ENCODE data around the gene TGFBR3. TPM values are rescaled to one million over a fixed set of nuclear protein-coding genes. Genes with fewer than 3 reads are reported as not detected.

Gene TGFBR3
- total RNA-seq, 1 donor from 2014 or later = 0.60 TPM

DNA sequence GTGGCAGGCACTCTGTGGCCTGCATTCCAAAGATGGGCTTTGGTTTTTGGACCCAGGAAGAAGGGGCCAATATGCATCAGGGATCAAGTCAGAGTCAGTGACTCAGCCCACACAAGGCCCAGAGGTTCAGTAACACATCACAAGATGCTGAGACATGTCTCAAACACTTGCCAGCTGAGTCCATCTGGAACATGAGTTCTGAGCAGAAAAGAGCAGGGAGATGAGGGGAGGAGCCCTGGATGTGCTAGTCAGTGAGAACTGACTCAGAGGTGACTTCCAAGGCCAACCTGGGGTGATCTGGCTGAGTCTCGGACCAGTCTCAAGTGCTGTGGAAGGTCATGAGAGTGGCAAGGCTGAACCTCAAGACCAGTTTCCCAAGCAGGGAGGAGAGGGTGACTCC lies 235.2 kb downstream of the TGFBR3 start:
- no peak overlapping the region for H3K27ac Mint-ChIP-seq
- TF ChIP-seq, protein P1, sequence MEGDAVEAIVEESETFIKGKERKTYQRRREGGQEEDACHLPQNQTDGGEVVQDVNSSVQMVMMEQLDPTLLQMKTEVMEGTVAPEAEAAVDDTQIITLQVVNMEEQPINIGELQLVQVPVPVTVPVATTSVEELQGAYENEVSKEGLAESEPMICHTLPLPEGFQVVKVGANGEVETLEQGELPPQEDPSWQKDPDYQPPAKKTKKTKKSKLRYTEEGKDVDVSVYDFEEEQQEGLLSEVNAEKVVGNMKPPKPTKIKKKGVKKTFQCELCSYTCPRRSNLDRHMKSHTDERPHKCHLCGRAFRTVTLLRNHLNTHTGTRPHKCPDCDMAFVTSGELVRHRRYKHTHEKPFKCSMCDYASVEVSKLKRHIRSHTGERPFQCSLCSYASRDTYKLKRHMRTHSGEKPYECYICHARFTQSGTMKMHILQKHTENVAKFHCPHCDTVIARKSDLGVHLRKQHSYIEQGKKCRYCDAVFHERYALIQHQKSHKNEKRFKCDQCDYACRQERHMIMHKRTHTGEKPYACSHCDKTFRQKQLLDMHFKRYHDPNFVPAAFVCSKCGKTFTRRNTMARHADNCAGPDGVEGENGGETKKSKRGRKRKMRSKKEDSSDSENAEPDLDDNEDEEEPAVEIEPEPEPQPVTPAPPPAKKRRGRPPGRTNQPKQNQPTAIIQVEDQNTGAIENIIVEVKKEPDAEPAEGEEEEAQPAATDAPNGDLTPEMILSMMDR (IDR thresholded peaks at IDR 0.05) = no peak
- H3K9me3 Mint-ChIP-seq = no peaks in the 10 kb centered on the region
- DNase-seq (no peak), ATAC-seq (ENCODE audit: low read depth) (no peak)
- no peaks in the 10 kb centered on the region for H3K36me3 Mint-ChIP-seq (ENCODE audit: low read depth)
- H3K4me1 Mint-ChIP-seq = peaks cover 13% of the 10 kb centered on the region
- CTCF ChIA-PET = no interaction called here
- no peaks in the 10 kb centered on the region for H3K27me3 Mint-ChIP-seq
- no peak overlapping the region for H3K4me3 Mint-ChIP-seq
- POLR2A ChIA-PET = interaction anchor here (0.5 kb wide), 1 partner anchor 76 kb away, joined by 3 read pairs; no protein-coding TSS in a partner anchor
- intact Hi-C loops (cut with micrococcal nuclease) = no loop called here

DNA sequence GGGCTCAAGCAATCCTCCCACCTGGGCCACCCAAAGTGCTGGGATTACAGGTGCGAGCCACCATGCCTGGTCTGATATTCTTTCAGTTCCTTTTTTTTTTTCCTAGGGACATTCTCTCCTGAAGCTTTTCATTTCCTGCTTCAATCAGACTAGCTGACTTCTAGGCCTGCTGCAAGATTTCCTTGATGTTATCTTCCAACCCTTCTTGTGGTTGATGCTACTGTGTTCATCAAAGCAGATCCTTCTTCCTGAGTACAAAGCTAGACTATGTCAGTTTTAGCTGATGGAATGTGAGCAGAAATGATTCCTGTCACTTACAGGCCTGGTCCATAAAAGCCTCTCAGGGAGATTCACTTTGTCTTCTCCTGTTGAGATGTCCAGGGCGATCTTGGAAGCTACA lies 238.9 kb downstream of the TGFBR3 start:
- CTCF ChIA-PET = no interaction called here
- intact Hi-C loops (cut with micrococcal nuclease) = no loop called here
- Mint-ChIP-seq H3K9me3 (no peaks in the 10 kb centered on the region), H3K4me3 (no peak overlapping the region), H3K36me3 (ENCODE audit: low read depth) (no peaks in the 10 kb centered on the region), H3K4me1 (peaks cover 4% of the 10 kb centered on the region), H3K27me3 (no peaks in the 10 kb centered on the region), H3K27ac (no peak overlapping the region)
- TF ChIP-seq, protein P1 (IDR thresholded peaks at IDR 0.05) = no peak
- no peak for ATAC-seq (ENCODE audit: low read depth)
- POLR2A ChIA-PET = no interaction called here
- no peak for DNase-seq

DNA sequence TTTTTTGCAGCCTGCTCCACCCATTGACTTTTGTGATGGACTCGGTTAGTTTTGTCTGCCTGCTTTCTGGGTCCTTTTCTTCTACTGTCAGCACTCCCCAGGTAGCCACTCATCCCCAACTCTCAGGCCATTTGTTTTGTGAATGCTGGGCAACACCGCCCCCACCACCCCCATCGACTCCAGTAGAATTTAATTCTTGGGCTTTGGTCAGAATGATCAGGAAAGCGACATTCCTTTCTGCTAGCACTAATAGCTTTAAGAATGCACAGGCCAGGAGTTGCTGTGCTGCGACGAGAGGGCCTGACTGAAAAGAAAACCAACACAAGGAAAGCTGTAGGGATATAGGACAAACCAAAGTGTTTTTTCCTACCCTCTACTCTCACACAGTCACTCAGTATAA lies 240.9 kb downstream of the TGFBR3 start:
- no peak overlapping the region for H3K27ac Mint-ChIP-seq
- no peaks in the 10 kb centered on the region for H3K36me3 Mint-ChIP-seq (ENCODE audit: low read depth)
- CTCF ChIA-PET = no interaction called here
- H3K9me3 Mint-ChIP-seq = peaks cover 5% of the 10 kb centered on the region
- DNase-seq (no peak), ATAC-seq (ENCODE audit: low read depth) (no peak)
- H3K4me3 Mint-ChIP-seq = no peak overlapping the region
- POLR2A ChIA-PET = no interaction called here
- peaks cover 3% of the 10 kb centered on the region for H3K27me3 Mint-ChIP-seq
- H3K4me1 Mint-ChIP-seq = no peaks in the 10 kb centered on the region
- TF ChIP-seq, protein P1 (IDR thresholded peaks at IDR 0.05) = no peak
- intact Hi-C loops (cut with micrococcal nuclease) = no loop called here

DNA sequence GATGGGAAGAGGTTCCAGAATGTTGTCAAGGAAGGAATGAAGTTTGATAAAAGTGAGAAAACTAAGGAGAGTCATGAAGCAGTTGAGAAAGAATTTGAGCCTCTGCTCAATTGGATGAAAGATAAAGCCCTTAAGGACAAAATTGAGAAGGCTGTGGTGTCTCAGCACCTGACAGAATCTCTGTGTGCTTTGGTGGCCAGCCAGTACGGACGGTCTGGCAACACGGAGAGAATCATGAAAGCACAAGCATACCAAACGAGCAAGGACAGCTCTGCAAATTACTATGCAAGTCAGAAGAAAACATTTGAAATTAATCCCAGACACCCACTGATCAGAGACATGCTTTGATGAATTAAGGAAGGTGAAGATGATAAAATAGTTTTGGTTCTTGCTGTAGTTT lies 242.5 kb downstream of the TGFBR3 start:
- CTCF ChIA-PET = no interaction called here
- no peak overlapping the region for H3K27ac Mint-ChIP-seq
- ATAC-seq (ENCODE audit: low read depth) (no peak), DNase-seq (no peak)
- TF ChIP-seq, protein P1 (IDR thresholded peaks at IDR 0.05) = no peak
- H3K4me3 Mint-ChIP-seq = no peak overlapping the region
- intact Hi-C loops (cut with micrococcal nuclease) = no loop called here
- peaks cover 3% of the 10 kb centered on the region for H3K27me3 Mint-ChIP-seq
- no peaks in the 10 kb centered on the region for H3K36me3 Mint-ChIP-seq (ENCODE audit: low read depth)
- POLR2A ChIA-PET = no interaction called here
- no peaks in the 10 kb centered on the region for H3K4me1 Mint-ChIP-seq
- H3K9me3 Mint-ChIP-seq = peaks cover 5% of the 10 kb centered on the region

DNA sequence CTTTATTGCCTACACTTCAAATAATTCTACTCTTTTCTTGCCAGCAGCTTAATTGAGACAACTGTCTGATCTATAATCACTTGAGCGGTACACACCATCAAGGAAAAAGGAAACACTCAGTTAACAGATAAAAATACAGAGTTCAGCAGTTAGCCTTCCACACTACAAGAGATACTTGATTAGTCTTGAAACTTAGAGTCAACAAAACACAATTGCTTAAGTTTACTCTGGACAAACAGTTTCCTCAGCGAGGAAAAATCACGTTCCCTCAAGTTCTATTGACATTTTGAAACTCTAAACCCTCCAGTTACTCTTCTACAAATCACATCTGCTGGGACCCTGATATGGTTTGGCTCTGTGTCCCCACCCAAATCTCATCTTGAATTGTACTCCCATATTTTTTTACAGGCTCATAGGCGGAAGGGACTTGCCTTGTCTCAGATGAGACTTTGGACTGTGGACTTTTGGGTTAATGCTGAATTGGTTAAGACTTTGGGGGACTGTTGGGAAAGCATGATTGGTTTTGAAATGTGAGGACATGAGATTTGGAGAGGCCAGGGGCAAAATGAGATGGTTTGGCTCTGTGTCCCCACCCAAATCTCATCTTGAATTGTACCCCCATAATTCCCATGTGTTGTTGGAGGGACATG lies 244.9 kb downstream of the TGFBR3 start:
- TF ChIP-seq, protein P1 (IDR thresholded peaks at IDR 0.05) = no peak
- intact Hi-C loops (cut with micrococcal nuclease) = no loop called here
- no peak overlapping the region for H3K27ac Mint-ChIP-seq
- ATAC-seq (ENCODE audit: low read depth) (no peak), DNase-seq (no peak)
- H3K4me3 Mint-ChIP-seq = no peak overlapping the region
- CTCF ChIA-PET = no interaction called here
- no peaks in the 10 kb centered on the region for H3K4me1 Mint-ChIP-seq
- POLR2A ChIA-PET = no interaction called here
- no peaks in the 10 kb centered on the region for H3K36me3 Mint-ChIP-seq (ENCODE audit: low read depth)
- peaks cover 3% of the 10 kb centered on the region for H3K27me3 Mint-ChIP-seq
- H3K9me3 Mint-ChIP-seq = peaks cover 5% of the 10 kb centered on the region

All from activated B cell treated with CpG ODN at 0.5 μM for 24 hours (primary cell).